ENCODE results near the gene ORC3.
"Not testable (repeated sequence)": the region's sequence is repeated elsewhere in the genome, so short reads cannot be mapped to it uniquely, and the experiment has no call there.

The ORC3 gene

DNA sequence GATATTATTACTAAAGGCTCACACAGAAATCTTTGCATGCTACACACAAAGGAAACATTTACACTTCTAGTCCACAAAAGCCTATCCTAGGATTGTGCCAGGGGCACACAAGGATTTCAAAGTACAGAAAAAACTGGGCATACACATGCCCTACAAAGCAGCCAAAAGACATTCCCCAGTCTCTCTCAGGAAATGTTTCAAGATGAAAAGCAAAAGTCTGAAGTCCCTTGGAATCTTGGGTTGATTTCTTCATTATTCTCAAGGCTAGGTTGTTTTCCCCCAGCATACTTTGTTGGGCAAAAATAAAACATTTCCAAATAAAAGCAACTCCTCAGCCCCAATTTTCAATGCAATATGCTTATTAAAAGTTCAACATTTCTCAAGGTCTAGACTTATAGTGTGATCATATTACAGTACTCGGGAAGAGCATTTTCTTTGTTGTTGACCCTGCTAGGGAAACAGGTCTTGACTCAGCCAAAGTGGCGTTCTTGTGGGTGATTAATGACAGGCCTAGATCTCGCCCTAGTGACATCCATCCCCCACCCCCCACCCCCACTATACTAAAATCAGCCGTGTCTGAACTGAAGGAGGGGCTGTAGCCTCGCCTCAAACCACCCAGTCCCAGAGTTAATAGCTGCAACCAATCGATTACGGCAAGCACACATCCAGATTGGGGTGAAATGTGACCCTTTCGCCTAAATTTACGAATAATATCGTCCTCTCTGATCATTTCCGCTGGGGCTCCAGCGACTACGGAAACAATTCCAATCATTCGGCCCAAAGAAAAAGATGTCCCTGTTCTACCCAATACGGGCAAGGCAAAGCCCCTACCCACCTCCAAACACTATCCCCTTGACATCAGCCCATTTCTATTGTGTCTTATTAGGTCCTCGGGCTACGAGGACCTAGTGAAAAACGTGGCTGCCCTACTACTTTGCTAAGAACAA lies 110.7 kb downstream of the ORC3 start:
- DNase-seq = peak; percentile 15

DNA sequence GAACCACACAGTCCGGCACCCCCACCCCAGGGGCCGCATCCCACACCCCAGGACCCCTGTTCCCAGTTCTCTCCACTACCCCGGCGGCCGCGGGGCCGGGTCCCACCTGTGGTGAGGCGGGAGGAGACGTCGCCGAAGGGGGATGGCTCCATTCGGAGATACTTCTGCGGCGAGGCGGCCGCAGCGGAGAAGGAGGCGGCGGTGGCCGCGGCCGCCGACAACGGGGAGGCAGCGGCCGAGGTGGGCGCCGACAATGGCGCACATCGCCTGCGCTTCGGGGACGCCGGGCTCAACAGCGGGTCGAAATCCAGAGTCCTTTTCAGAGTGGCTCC lies 111.4 kb downstream of the ORC3 start:
- no peak for DNase-seq

DNA sequence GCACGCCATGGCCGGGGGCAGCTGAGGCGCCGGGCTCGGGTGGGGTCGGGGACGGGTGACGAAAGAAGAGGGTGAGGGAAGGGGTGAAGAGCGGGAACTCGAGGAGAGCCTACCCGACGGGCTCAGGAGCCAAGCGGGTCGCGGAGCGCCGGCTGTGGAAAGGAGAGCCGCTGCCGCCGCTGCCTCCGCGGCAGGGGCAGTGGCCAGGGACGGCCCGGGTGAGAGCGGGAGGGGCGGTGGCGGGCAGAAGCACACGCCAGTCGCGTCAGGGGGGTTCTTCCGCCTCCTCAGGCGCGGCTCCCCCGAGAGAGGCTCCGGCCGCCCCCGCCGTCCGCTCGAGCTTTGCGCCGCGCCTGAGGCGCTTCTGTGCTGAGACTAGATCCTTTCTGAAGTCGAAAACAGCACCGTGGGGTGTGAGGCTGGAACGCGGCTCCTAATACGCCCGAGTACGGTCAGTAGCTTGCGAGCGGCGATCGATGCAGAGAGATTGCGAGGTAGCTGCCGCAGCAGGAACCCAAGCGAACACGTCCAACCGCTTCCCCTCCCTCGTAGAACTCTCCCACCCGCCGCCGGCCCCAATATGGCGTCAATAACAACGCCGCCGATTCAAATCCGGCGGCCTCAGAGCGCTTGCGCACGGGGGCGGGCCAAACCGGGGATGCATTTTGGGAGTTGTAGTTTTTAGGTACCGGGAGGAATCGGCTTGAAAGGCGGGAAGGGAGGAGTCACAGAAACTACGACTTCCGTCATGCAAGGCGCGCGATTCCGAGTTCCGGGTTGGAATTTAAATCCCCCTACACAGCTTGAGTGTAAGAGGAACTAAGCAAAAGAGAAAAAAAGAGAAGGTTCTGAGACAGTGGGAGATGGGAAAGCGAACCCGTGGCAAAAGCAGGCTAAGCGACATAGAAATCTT lies 112.0 kb downstream of the ORC3 start, which contains the start of gene AKIRIN2:
Gene AKIRIN2, minus strand, starts transcription at position 558 of the 913 bp plus-strand sequence. Its CDS starts 549 bp downstream, at position 9.
- peak; percentile 97 for DNase-seq

DNA sequence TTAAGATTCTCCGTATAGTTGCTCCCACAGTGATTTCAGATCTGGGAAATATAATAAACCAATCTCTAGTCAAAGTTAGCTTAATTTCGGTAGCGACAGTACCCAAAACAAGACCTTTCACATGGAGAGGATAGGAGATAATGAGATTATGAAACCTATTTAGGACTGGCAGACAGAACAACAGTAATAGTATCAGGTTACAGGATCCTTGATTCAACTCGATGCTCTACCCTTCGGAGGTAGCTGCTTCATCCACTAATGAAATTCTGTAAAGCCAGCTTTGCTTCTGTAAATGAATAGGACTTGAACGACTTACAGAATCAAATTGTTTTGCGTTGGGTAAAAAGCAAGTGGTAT lies 112.6 kb downstream of the ORC3 start:
- DNase-seq = no peak

DNA sequence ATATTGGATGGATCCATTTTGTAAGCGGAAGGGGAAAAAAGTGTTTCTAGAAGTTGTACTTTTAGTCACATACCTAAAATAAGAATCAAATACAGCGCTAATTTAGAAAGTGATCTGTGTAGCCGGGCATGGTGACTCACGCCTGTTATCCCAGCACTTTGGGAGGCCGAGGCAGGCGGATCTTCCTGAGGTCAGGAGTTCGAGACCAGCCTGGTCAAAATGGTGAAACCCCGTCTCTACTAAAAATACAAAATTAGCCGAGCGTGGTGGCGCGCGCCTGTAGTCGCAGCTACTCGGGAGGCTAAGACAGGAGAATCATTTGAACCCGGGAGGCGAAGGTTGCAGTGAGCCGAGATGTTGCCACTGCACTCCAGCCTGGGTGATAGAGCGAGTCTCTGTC lies 113.1 kb downstream of the ORC3 start:
- DNase-seq = not testable (repeated sequence)

DNA sequence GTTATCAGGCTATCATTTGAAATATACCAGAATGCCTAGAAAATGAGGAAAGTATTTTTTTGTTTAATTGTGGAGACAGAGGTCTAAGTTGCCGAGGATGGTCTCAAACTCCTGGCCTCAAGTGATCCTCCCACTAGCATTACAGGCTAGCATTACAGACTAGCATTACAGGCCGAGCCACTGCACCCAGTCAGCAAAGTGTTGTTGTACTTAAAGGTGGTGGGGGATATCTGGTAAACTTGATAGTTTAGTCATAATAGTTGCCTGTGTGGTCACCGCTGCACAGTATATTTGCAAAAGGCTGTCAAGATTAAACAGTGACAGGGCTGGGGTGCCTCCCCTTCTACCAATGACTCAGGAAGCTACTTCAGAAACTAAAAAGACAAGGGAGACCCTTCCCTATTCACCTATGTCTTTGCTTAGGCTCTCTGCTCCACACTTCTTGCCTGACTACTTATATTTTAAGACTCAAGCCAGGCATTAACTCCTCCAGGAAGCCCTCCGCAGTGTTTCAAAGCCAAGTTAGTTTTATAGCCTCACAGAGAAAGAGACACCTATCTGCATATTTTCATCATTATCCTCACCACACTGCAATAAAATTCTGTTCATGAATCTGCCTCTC lies 115.2 kb downstream of the ORC3 start:
- no peak for DNase-seq

DNA sequence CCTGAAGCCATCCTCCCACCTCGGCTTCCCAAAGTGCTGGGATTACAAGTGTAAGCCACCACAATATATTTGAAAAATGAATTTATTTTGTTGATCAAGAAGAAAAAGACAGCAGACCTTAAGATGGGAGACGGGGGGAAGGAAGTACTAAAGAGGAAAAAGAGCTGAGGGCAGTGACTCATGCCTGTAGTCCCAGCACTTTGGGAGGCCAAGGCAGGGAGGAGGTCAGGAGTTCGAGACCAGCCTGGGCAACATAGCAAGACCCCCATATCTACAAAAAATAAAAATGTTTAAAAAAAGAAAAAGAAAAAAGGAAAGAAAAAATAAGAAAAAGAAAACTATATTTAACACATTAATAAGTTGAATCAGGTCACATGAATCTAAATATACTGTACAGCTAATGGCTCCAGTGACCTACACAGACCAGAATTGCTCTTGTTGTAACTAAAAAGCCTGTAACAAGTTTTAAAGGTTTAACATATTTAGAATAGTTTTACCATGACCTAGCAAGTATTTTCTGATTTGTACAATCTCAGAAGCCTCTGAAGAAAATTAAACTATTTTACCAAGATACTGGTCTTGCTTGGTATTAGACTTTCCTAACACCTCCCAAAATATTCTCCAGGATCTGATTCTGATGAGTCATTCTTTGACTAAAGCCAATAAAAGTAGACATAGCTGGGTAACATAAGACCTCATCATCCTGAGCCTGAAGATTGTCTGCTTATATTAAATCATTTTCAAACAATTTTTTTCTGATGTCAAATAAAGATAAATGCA lies 116.4 kb downstream of the ORC3 start:
- no peak for DNase-seq

DNA sequence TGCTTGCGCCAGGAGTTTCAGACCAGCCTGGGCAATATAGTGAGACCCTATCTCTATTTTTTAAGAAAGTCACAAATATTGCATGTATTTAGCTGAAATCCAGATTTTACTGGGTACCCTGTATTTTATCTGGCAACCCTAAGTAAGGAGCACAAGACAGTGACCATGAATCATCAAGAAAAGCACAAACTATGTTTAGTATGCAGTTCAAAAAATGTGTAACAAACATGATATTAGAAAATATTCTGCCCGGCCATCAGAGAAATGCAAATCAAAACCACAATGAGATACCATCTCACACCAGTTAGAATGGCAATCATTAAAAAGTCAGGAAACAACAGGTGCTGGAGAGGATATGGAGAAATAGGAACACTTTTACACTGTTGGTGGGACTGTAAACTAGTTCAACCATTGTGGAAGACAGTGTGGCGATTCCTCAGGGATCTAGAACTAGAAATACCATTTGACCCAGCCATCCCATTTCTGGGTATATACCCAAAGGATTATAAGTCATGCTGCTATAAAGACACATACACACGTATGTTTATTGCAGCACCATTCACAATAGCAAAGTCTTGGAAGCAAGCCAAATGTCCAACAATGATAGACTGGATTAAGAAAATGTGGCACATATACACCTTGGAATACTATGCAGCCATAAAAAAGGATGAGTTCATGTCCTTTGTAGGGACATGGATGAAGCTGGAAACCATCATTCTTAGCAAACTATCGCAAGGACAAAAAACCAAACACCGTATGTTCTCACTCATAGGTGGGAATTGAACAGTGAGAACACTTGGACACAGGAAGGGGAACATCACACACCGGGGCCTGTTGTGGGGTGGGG lies 118.9 kb downstream of the ORC3 start:
- not testable (repeated sequence) for DNase-seq

DNA sequence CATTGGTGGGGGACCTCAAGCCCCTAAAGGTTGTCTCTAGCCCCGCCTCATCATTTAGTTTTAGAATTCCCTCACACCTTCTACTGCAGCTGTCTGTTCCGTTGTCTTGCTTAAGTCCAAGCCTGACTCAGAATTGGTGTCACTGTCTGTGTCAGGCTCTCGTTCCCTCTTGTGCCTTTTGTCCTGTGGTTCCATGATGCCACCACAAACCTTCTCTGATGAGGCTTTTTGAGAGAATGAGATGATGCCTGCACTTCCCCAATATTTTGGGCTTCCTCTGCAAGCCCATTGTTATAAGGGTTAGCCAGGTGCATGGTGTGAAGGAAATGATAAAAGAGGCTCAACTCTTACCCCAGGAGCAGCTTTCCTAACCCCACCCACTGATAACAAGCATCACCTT lies 120.2 kb downstream of the ORC3 start:
- no peak for DNase-seq

DNA sequence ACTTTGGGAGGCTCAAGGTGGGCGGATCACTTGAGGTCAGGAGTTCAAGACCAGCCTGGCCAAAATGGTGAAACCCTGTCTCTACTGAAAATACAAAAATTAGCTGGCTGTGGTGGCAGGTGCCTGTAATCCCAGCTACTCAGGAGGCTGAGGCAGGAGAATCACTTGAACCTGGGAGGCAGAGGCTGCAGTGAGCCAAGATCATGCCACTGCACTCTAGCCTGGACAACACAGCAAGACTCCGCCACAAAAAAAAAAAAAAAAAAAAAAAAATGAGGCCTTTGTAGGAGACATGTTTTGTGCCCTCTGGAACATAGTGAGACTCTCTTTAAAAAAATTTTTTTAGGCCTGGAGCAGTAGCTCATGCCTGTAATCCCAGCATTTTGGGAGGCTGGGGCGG lies 122.8 kb downstream of the ORC3 start:
- not testable (repeated sequence) for DNase-seq

DNA sequence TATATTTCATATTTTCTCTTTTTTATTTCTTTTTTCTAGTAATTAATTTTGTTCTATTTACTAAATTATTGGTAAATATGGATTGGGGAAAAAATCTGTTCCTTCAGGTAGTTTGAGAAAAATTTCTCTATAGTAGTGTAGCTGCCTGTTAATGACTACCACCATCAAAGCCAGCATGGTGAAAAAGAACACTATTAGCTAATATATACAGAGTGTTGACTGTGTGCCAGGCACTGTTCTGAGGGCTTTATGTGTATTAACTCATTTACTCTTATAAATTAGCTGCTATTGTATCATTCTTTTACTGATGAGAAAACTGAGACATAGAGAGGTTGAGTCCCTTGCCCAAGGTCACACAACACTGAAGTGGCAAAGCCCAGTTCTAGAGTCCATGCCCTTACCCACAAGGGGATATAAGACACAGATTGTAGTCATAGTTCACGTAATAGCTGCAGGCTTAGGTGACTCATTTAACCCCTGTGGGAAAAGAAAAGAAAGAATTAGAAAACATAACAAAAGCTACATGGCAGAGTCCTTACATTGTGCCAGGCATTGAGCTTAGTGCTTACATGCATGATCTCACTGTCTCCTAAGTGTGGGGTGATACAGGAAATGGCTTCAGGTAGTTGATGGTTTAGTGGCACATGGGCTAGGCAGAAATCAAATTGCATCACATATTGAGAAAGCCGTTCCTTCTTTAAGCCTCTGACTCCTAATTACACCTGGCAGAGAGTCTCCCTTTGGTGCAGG lies 124.3 kb downstream of the ORC3 start:
- DNase-seq = no peak
